ENCODE results near the gene OSR1. TPM values are rescaled to one million over a fixed set of nuclear protein-coding genes. Genes with fewer than 3 reads are reported as not detected.

The OSR1 gene
- total RNA-seq, 2 experiments from 2014 or later, result not detected

GRCh38 chr2:19350678-19351401 is 7.6 kb downstream of the OSR1 start:
- DNase-seq (ENCODE audit: low spot score), result no peak
- Histone ChIP-seq H3K36me3 (ENCODE audit: insufficient read depth, low read length) (no peaks in the 10 kb centered on the region), H3K4me1 (ENCODE audit: insufficient read depth, low read length, poor library complexity, severe bottlenecking) (peaks cover 5% of the 10 kb centered on the region), H3K27ac (ENCODE audit: low read depth, low read length, poor library complexity, severe bottlenecking) (no peak overlapping the region), H2AFZ (ENCODE audit: low read length) (no peak overlapping the region), H3K9me2 (ENCODE audit: insufficient read depth, low read length) (no peaks in the 10 kb centered on the region), H3K4me2 (ENCODE audit: low read length) (no peak overlapping the region), H3K9me3 (ENCODE audit: low read length) (no peaks in the 10 kb centered on the region), H3K79me2 (ENCODE audit: insufficient read depth, low read depth, low read length) (peaks cover 5% of the 10 kb centered on the region; the same call in 1 of the 2 replicates), H4K20me1 (ENCODE audit: insufficient read depth, low read length) (no peaks in the 10 kb centered on the region), H3K4me3 (ENCODE audit: low read depth, low read length, poor library complexity, severe bottlenecking) (no peak overlapping the region)
- TF ChIP-seq, protein P1, sequence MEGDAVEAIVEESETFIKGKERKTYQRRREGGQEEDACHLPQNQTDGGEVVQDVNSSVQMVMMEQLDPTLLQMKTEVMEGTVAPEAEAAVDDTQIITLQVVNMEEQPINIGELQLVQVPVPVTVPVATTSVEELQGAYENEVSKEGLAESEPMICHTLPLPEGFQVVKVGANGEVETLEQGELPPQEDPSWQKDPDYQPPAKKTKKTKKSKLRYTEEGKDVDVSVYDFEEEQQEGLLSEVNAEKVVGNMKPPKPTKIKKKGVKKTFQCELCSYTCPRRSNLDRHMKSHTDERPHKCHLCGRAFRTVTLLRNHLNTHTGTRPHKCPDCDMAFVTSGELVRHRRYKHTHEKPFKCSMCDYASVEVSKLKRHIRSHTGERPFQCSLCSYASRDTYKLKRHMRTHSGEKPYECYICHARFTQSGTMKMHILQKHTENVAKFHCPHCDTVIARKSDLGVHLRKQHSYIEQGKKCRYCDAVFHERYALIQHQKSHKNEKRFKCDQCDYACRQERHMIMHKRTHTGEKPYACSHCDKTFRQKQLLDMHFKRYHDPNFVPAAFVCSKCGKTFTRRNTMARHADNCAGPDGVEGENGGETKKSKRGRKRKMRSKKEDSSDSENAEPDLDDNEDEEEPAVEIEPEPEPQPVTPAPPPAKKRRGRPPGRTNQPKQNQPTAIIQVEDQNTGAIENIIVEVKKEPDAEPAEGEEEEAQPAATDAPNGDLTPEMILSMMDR (conservative IDR thresholded peaks at IDR 0.05; ENCODE audit: low read length), result no peak
- no peak for TF ChIP-seq EZH2phosphoT487 (IDR thresholded peaks at IDR 0.05; ENCODE audit: borderline replicate concordance, low read depth, low read length)
- intact Hi-C loops (cut with micrococcal nuclease; ENCODE audit: unreplicated experiment), result no loop called here
- CTCF ChIA-PET (ENCODE audit: unreplicated experiment), result no interaction called here
- no TSS peak for BruUV-seq (replicated peaks)
- POLR2A ChIA-PET, result no interaction called here

DNA sequence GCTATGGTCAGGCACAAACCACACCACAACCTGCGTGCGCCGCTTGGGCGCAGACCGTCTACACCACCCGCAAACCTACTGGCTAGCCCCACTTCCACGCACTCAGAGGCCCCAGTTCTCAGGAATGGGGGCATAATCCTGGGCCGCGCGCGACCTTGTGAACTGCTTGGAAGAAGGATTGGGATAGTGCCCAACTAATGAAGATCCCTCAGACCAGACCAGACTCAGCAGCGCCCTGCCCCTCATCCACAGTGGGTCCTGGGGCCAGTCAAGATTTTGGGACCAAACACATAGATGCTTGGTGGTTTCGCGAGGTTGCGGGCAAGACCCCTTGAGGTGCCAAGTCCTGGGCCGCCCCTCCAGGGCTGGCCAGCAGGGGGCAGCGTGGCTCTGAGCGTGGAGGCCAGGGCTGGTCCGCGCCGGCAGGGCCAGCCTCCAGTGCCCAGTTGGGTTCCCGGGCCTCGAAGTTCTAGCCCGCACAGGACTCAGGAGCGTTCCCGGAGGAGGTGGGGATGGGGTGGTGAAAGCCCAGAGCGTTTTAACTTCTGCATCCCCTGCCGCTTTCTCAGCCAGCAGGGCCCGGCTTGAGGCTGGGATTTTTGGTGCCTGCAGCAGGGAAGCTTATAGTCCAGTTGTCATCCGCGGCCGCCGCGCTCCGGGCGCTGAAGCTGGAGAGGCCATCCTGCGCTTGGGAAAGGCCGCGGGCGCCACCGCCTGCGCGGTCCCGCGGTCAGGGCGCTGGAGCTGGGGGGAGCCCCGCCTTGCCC is 8.3 kb downstream of the OSR1 start:
- POLR2A ChIA-PET, result no interaction called here
- intact Hi-C loops (cut with micrococcal nuclease; ENCODE audit: unreplicated experiment), result loop anchor here (2.0 to 10.0 kb wide), 2 partner anchors 455 to 789 kb away; partner anchors contain the start of gene RDH14
- Histone ChIP-seq H3K79me2 (ENCODE audit: insufficient read depth, low read depth, low read length) (peaks cover 5% of the 10 kb centered on the region; the same call in 1 of the 2 replicates), H3K4me3 (ENCODE audit: low read depth, low read length, poor library complexity, severe bottlenecking) (no peak overlapping the region), H2AFZ (ENCODE audit: low read length) (no peak overlapping the region), H4K20me1 (ENCODE audit: insufficient read depth, low read length) (no peaks in the 10 kb centered on the region), H3K9me2 (ENCODE audit: insufficient read depth, low read length) (no peaks in the 10 kb centered on the region), H3K36me3 (ENCODE audit: insufficient read depth, low read length) (no peaks in the 10 kb centered on the region), H3K27ac (ENCODE audit: low read depth, low read length, poor library complexity, severe bottlenecking) (no peak overlapping the region), H3K4me1 (ENCODE audit: insufficient read depth, low read length, poor library complexity, severe bottlenecking) (peaks cover 5% of the 10 kb centered on the region), H3K4me2 (ENCODE audit: low read length) (no peak overlapping the region), H3K9me3 (ENCODE audit: low read length) (no peaks in the 10 kb centered on the region)
- DNase-seq (ENCODE audit: low spot score), result peak; percentile 8
- no TSS peak for BruUV-seq (replicated peaks)
- TF ChIP-seq EZH2phosphoT487 (IDR thresholded peaks at IDR 0.05; ENCODE audit: borderline replicate concordance, low read depth, low read length), result no peak
- TF ChIP-seq, protein P1 (conservative IDR thresholded peaks at IDR 0.05; ENCODE audit: low read length), result peak; percentile 70
- CTCF ChIA-PET (ENCODE audit: unreplicated experiment), result no interaction called here
